DMS 273 (cell line): ENCODE data around the gene DEFB128.
A peak's percentile ranks its signal among the peaks of the same experiment; 100 is the strongest.
"Not testable (repeated sequence)": the region's sequence is repeated elsewhere in the genome, so short reads cannot be mapped to it uniquely, and the experiment has no call there.

Experiments used
- DNase-seq: peaks from one replicate; lab custom pipeline; 2025; ENCODE audit not compliant: unreplicated experiment; lab: John Stamatoyannopoulos, UW

DEFB128 gene

DNA sequence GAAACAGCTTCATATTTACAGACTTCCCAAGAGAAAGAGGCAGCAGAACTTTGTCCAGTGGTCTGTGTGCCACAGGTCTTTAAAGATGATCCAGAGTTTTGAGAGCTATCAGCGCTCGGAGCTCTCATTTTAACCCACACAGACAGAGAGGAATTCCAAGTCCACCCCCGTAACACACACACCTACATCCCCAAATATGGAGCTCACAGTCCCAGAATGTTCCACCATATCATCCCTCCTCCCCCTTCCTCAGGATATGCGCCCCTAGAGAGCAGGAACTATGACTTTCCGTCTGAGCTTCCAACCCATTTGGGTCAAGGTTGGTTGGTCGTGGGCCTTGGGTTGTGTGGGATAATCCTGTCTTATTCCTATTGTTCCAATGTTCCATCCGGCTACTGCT is at the start of gene DEFB128:
Gene DEFB128 (minus strand): TSS at position 101 of the 400 bp plus-strand sequence. CDS start 88 bp downstream, at position 13.
- no peak for DNase-seq

DNA sequence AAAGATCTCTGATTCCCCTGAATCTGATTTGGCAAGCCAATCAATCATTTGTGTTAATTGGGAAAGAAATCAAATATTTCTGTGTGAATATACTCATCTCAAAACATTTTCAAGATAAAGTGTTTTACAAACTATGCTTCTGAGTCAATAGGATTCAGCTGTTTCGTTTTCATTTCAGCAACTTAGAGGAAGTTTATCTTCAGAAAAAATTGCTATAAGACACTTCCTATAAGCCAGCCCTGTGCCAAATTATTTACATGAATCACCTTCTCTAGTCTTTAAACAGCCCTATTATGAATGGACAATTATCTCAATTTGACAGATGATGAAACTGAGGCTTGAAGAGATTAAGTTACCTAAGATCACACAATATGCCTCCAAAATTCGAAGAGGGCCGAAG is 48.4 kb upstream of the DEFB128 start:
- no peak for DNase-seq

DNA sequence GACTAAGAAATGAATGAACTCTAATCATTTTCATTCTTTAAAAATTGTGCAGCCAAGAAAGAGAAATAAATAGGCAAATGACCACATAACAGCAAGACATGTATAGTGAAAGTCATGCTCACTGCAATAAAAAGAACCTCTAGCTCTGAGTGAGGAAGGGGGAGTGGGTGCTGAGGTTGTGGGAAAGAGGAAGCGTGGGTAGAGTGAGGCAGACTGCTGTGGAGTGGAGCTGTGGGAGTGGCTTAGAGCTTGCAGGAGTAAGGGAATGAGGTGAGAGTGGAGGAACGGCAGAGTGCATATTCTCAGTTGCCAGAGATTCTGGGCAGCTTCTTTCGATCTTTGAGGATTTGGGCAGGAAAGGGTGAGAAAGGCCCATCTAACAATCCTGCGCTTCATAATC is 48.0 kb upstream of the DEFB128 start:
- DNase-seq, result no peak

DNA sequence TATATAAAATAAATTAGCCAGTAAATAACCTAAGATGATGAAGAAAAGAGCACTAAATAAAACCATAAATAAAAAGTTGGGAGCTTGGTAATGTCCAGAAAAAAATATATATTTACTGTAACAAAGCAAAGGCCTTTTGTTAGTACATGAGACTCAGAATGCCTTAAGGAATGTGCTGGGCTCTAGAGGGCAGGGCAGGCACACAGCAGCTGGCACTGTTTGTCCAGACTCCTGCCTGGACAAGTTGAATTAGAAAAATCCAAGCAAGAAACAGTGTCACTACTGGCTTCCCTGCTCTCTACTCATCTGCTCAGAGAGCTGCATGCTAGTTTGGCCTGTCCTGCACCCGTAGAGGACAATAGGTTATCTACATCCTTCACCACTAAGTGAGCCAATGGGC is 46.4 kb upstream of the DEFB128 start:
- peak; percentile 58 for DNase-seq

DNA sequence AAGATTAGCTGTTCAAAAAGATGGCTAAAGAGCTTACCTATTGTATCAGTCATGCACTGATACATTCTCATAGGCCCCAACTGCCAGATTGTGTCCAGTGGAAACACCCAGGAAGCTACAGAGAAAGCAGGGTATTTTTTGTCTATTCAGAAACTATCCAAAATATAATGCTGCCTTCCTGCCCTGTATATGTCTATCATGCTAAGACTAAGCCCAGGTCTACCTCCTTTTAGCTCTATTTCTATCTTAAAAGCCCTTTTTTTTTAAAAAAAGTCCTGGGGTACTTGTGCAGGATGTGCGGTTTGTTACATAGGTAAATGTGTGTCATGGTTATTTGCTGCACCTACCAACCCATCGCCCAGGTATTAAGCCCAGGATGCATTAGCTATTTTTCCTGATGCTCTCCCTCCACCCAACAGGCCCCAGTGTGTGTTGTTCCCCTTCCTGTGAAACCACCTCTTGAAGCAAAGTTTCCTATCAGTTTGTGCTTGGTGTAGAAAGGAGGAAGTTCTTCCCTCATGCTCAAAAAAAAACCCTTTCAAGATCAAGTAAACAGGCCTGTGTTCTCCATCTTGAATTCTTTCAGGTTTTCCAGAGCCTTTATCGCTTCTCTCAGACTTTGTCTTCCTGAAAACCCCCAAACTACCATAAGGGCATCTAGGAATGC is 38.1 kb upstream of the DEFB128 start:
- no peak for DNase-seq

DNA sequence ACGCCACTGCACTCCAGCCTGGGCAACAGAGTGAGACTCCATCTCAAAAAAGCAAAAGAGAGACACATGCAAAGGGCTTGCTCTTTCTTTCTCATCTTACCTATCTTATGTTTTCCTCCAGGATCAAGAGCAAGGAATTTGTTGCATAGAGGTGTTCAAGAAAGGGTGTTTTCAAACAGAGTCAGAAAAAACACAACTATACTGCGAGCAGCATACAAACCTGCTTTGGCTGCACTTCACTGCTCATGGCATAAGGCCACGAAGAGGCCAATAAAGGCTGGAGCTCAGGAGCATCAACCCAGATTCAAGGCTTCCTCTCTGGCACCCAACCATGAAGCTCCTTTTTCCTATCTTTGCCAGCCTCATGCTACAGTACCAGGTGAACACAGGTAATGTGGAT is 37.4 kb upstream of the DEFB128 start, which contains the start of gene DEFB129:
Gene DEFB129 (plus strand): TSS at position 301 of the 400 bp plus-strand sequence. CDS start 31 bp downstream, at position 332.
- no peak for DNase-seq

DNA sequence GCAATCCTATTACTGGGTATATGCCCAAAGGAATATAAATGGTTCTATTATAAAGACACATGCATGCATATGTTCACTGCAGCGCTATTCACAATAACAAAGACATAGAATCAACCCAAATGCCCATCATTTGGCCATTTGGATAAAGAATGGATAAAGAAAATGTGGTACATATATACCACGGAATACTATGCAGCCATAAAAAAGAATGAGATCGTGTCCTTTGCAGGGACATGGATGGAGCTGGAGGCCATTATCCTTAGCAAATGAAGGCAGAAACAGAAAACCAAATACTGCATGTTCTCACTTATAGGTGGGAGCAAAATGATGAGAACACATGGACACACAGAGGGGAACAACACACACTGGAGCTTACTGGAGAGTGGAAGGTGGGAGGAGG is 36.4 kb upstream of the DEFB128 start:
- not testable (repeated sequence) for DNase-seq

DNA sequence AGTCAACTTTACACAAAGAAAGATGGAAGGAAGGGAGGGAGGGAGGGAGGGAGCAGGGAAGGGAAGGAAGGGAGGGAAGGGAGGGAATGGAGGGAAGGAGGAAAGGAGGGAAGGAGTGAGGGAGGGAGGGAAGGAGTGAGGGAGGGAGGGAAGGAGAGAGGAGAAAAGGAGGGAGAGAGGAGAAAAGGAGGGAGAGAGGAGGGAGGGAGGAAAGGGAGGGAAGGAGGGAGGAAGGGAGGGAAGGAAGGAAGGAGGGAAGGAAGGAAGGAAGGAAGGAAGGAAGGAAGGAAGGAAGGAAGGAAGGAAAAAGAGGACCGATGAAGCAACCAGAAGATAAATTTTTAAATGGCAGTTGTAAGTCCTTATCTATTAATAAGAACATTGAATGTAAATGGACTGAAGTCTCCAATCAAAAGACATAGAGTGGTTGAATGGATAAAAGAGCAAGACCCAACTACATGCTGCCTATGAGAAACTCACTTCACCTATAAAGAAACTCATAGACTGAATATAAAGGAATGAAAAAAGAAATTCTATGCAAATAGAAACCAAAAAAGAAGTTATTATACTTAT is 31.8 kb upstream of the DEFB128 start:
- no peak for DNase-seq

- peak; percentile 73 for DNase-seq
These were observed 30.0 kb upstream of the DEFB128 start for GRCh38 chr20:219290-220115.

DNA sequence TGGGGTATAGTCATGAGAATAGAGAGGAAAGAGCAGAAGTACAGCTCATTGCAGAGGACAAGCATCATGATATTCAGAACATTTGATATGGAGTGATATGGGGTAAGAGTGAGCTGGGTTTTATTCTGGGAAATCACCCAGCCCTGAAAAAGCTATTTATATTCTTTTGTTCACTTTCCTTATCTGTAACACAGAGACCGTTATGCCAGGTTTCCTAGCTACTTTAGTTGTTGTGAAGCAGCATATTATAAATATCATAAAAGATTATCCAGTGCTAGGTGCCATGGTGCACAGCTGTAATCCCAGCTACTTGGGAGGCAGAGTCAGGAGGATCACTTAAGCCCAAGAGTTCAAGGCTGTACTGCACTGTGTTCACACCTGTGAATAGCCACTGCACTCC is 27.8 kb upstream of the DEFB128 start:
- DNase-seq, result no peak

GRCh38 chr20:215796-216195 is 26.3 kb upstream of the DEFB128 start:
- DNase-seq, result no peak

- no peak for DNase-seq
These were observed 24.9 kb upstream of the DEFB128 start for GRCh38 chr20:214383-214782.

DNA sequence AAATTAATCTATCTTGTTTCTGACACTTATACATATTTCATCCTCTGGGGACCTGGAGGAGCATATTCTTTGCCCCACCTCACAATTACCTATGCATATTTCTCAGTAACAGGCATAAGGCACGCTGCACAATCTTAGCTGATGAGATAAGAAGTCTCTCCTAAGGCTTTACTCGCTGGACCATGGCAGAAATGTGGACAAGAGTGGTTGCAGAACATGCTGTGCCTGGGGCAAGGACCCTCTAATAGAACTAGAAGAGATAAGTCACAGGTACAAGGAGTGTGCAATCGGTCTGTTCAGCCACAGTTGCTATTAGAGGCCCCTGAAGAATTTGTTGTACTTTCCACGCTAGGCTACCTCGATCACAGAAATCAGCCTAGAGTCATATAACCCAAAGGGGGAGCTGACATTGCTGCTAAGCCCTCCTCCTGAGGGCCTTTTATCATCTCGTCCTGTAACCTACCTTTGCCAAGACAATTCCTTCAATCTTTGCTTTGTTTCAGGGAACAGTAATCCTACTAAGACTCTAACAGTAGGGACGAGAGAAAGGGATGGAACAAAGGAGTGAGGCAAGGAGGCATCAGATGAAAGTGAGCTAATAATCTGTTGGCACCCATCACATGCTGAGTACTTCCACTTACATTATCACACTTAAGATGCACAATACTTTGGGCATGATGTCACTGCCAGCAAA is 21.4 kb upstream of the DEFB128 start:
- no peak for DNase-seq

GRCh38 chr20:208942-209566 is 19.5 kb upstream of the DEFB128 start:
- DNase-seq, result peak; percentile 64

DNA sequence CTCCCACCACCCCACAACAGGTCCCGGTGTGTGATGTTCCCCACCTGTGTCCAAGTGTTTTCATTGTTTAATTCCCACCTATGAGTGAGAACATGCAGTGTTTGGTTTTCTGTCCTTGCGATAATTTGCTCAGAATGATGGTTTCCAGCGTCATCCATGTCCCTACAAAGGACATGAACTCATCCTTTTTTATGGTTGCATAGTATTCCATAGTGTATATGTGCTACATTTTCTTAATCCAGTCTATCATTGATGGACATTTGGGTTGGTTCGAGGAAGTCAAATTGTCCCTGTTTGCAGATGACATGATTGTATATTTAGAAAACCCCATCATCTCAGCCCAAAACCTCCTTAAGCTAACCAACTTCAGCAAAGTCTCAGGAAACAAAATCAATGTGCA is 14.1 kb upstream of the DEFB128 start:
- not testable (repeated sequence) for DNase-seq

DNA sequence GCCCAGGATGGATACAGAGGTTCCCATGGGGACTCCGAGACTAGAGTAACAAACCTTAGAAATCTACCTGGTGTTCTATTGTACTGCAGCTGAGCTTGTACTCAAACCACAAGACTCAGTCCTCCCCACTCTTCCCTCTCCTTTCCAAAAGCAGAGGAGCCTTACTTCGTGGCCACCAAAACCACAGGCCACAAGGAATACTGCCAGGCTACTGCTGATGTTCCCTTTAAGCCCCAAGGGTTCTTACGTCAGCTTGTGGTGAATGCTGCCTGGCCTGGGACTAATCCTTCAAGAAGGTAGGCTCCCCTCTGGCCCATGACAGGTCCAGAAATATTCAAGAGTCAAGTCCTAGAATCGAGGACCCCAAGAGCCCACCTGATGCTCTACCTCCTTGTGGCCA is 10.5 kb upstream of the DEFB128 start:
- no peak for DNase-seq

DNA sequence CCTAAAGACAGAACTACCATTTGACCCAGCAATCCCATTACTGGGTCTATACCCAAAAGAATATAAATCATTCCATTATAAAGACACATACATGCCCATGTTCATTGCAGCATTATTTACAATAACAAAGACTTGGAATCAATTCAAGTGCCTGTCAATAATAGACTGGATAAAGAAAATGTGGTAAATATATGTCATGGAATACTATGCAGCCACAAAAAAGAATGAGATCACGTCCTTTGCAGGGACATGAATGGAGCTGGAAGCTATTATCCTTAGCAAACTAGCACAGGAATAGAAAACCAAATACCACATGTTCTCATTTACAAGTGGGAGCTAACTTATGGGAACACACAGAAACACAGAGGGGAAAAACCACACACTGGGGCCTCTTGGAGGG is 8.7 kb upstream of the DEFB128 start:
- DNase-seq, result no peak

- no peak for DNase-seq
These were observed 1.8 kb downstream of the DEFB128 start for GRCh38 chr20:187733-188132.

- no peak for DNase-seq
These were observed 5.2 kb downstream of the DEFB128 start for GRCh38 chr20:184288-184687.

- no peak for DNase-seq
These were observed 20.6 kb downstream of the DEFB128 start for GRCh38 chr20:168876-169275.

DNA sequence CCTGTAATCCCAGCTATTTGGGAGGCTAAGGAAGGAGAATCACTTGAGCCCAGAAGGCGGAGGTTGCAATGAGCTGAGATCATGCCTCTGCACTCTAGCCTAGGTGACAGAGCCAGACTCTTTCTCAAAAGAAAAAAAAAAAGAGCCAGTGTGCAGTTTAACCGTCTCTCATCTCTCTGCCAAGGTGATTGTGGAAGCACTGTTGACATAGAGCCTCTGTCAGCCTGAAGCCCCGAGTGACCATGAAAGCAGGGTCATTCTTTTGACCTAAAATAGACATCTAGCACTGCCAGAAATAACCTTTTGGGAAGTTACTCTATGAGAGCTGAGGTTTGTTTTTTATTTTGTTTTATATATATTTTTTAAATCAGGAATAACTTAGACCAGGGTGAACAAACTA is 24.9 kb downstream of the DEFB128 start:
- DNase-seq, result no peak
